HL-60/S4 treated with retinoic acid at 250 ng/mL for 4 days and 3 days (cell line): ENCODE data around the gene ARID3A.
"Not testable (repeated sequence)": the region's sequence is repeated elsewhere in the genome, so short reads cannot be mapped to it uniquely, and the experiment has no call there.

Source experiments
- in situ Hi-C: fragments of 300-500 bp; cut with MboI; formaldehyde crosslinking; loops from 2 replicates; pipeline ENCODE4 v1.7.0; 2022; ENCODE audit warnings: low sequenced_read_pairs

The ARID3A gene

GRCh38 chr19:891421-892200 lies 34.2 kb upstream of the ARID3A start:
- in situ Hi-C loops: not testable (repeated sequence)

GRCh38 chr19:892243-892893 lies 33.5 kb upstream of the ARID3A start:
- in situ Hi-C loops: no loop called here

DNA sequence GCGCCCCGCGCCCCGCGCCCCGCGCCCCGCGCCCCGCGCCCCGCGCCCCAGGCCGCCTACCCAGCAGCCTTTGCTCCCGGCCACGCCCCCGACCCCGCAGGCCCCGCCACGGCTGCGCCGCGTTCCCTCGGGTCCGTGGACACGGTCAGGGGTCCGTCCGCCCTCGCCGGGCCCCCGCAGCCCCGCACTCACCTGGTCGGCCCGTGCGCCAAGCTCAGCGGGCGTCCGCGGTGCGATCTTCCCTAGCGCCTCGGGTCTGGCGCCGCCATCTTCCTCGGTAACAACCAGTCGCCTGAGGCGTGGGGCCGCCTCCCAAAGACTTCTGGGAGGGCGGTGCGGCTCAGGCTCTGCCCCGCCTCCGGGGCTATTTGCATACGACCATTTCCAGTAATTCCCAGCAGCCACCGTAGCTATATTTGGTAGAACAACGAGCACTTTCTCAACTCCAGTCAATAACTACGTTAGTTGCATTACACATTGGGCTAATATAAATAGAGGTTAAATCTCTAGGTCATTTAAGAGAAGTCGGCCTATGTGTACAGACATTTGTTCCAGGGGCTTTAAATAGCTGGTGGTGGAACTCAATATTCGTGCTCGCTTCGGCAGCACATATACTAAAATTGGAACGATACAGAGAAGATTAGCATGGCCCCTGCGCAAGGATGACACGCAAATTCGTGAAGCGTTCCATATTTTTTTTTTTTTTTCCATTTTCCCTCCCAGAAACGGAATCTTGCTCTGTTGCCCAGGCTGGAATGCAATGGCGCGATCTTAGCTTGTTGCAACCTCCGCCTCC lies 32.7 kb upstream of the ARID3A start, which contains the start of the genes MED16 and RNU6-9:
MED16 (minus strand) TSS at position 294 of the 796 bp plus-strand sequence. CDS start 2,056 bp downstream, outside the sequence.
RNU6-9 (plus strand) TSS at position 591 of the 796 bp plus-strand sequence.
- in situ Hi-C loops: no loop called here

DNA sequence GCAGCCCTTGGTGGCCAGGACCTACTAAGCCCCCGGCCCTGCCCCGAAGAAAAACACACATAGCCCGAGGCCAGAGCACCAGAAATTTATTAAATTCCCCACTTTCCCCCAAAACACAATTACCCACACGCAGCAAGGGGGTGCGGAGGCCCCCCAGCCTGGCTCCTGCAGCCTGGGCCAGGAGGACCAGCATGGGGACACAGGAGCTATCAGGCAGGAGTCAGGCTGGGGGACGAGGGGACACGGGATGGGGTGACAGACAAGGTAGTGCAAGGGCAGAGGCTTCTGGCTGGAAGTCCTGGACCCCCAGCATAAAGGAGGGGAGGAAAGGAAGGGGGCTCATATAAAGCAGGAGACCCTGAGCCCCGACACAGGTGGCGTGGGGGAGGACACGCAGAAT lies 29.4 kb upstream of the ARID3A start:
- in situ Hi-C loops: no loop called here

GRCh38 chr19:896999-897398 lies 28.8 kb upstream of the ARID3A start:
- in situ Hi-C loops: no loop called here

- in situ Hi-C loops: no loop called here
Observed at GRCh38 chr19:897442-898039, 28.3 kb upstream of the ARID3A start.

DNA sequence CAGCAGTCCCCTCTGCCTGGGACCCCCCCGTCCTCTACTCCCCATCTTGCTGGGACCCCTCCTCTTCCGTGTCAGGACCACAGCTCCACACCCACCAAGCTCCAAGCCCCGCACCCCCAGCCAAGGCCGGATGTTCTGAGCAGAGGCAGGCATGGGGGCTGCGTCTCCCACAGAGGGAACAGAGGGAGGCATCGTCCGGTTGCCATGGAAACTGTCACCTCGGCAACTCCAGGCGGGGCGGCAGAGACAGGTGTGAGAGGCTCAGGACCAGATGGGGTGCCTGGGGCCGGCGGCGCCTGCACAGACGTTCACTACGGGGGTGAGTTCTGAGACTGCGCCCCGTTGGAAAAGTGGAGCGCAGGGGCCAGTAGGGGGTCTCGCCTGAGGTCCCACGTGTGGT lies 27.2 kb upstream of the ARID3A start:
- in situ Hi-C loops: no loop called here

GRCh38 chr19:899336-900042 lies 26.3 kb upstream of the ARID3A start:
- in situ Hi-C loops: no loop called here

DNA sequence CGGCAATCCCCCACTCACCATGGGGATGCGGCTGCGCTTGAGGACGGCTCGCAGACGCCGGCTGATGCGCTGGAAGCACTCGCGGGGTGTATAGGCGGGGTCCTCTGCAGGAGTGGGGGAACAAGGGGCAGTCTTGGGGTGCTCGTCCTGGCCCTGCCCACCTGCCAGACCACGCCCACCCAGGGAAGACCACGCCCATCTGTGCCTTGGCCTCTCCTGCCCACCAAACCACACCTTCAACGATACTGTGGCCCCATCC lies 25.9 kb upstream of the ARID3A start:
- in situ Hi-C loops: no loop called here

DNA sequence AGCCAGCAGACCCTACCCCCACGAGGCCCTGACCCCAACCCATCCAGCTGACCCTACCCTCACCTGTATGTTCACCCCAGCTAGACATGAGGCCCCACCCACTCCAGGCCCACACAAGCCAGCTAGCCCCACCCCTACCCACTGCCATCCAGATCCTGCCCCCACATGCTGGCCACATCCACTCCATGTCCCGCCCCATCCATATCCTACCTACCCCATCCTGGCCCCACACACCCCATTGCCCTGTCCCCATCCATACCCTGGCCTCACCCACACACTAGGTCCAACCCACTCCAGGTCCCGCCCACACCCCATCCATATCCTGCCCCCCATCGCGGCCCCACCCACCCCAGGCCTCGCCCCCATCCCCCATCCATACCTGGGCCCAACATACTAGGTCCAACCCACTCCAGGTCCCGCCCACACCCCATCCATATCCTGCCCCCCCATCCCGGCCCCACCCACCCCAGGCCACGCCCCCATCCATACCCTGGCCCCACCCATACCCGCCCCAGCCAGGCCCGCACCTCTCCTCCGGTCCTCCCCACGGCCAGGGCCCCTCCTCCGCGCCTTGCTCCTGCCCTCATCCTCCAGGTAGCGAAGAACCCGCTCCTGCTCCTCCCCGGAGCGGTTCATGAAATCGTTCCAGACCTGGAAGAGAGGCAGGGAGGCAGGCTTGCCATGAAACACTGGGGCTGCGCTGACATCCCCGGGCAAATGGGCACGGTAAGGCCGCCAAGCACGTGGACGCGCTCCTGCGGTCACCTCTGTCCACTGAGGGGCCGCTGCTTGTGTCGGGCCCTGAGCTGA lies 25.3 kb upstream of the ARID3A start:
- in situ Hi-C loops: no loop called here

DNA sequence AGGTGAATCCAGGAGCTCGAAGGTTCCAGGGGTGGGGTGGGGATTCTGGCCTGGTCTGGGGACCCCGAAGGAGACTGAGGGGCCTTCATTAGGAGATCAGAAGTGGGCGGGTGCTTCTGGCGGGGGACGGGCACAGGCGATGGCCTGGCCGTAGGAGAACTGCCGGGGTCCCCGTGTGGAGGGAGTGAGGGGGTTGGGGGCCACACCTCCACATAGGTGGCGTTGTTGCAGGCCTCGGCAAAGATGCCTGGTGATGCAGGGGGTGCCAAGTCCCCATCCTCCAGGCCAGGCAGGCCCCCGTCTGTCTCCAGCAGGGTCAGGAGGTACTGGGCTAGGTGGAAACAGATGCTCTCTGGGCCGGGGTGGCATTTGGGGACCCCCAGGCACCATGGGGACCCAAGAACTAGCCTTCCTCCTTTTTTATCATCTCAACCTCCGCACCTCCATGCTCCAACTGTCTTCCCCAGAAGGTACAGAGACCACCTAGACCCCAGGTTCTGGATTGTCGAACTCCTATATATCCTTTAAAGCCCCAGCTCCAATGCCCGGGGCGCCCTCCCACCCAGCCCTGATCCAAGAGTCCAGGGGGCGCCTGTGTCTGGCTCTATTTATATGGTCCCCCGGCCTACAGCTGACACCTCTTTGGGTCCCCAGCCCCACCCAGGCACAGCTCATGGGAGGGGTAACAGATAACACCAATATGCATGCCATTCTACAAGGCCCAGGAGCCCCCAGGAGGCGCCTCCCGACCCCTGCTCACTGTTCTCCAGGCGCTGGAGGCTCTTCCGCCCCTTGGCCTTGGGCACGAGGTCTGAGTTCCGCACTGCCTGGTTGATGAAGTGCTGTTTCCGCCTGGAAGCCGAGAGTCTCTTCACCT lies 24.4 kb upstream of the ARID3A start:
- in situ Hi-C loops: no loop called here

GRCh38 chr19:902093-902370 lies 23.8 kb upstream of the ARID3A start:
- in situ Hi-C loops: no loop called here

DNA sequence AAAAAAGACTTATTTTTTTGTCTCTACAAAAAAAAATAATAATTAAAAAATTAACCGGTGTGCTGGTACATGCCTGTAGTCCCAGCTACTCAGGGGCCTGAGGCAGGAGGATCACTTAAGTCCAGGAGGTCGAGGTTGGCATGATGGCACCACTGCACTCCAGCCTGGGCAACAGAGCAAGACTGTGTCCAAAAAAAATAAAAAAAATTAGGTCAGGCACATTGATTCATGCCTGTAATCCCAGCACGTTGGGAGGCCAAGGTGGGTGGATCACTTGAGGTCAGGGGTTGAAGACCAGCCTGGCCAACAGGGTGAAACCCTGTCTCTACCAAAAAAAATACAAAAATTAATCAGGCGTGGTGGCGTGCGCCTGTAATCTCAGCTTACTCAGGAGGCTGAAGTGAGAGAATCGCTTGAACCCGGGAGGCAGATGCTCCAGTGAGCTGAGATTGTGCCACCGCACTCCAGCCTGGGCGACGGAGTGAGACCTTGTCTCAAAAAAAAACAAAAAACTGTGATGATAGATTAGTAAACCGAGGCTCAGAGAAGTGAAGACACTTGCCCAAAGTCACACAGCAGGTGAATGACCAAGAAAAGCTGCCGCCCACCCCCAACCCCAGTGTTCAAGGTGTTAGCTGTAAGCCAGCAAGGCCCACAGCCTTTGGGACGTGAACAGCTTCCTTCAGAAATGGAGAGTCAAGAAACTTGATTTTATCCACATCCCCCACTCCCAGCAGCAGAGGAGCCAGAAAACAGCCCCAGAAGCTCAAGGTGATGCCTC lies 23.2 kb upstream of the ARID3A start:
- in situ Hi-C loops: no loop called here

DNA sequence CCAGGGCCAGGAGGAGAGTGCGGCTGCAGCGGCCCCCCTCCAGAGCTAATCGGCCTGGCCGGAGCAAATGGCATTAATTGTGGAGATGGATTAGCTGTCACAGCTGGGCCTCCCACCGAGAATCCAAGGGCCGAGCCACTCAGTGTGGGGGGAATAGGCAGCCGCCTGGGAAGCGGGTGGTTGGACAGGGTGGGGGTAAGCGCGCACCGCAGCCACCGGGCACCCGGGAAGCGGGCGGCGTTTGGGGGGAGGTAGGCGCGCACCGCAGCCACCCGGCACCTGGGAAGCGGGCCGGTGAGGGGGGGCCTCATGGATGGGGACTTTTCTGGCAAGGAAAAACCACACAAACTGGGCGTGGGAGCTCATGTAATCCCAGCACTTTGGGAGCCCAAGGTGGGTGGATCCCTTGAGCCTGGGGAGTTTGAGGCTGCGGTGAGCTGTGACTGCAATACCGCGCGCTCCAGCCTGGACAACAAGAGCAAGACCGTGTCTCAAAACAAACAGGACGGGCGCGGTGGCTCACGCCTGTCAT lies 22.5 kb upstream of the ARID3A start:
- in situ Hi-C loops: no loop called here

GRCh38 chr19:904545-904944 lies 21.3 kb upstream of the ARID3A start:
- in situ Hi-C loops: no loop called here

DNA sequence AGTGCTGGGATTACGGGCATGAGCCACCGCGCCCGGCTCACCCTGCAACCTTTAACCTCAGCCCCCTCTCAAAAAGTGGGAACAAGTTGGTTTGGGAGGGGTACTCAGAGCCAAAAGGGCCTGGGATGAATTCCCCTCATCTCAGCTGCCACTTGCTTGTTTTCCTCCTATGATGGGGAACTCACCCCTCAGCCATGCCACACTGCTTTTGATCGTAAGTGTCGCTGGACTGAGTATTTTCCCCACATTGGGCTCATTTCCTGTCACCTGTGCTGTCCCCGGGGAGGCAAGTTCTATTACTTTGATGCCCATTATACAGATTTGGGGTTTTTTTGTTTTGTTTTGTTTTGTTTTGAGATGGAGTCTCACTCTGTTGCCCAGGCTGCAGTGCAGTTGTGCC lies 19.4 kb upstream of the ARID3A start:
- in situ Hi-C loops: no loop called here

DNA sequence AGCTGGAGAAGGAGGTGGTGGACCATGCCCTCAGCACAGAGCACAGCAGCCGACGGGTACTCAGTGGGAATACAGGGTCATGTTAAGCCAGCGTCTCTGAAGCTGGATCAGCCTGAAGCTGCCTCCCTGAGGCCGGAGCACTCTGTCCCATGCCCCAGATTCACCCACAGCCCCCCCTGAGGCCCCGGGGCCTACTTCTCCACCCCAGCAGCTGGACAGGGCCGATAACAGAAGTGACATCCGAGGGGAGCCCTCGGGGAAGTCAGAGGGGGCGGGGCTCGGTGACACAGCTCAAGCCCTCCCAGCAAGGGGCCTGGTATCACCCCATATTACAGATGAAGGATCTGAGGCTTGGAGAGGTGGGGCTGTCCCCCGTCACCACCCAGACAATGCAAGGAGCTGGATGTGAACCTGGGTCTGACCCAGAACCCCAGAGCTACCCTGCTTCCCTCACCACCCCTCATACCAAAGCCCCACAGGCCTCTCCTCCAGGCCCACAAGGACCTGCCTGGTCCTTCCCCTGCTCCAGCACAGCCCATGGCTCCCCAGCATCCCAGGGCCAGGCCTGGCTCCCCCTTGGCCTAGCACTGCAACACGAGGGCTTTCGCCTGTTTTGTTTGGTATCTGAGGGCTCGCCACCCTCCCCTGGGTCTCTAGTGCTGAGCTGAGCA lies 18.5 kb upstream of the ARID3A start:
- in situ Hi-C loops: no loop called here
